22Rv1 (cell line): ENCODE results near the gene IGSF8.

Source experiments
- CTCF ChIP-seq: fragments of 450-650 bp; IDR thresholded peaks from 2 replicates; pipeline ENCODE4 v1.5.1; 2017; ENCODE audit warnings: mild to moderate bottlenecking
- ZFX ChIP-seq: fragments of 450-650 bp; IDR thresholded peaks from 2 replicates; pipeline ENCODE4 v1.6.1; 2017; ENCODE audit warnings: antibody characterized with exemption, borderline replicate concordance

- no peak for TF ChIP-seq CTCF
- TF ChIP-seq ZFX, result no peak
Measured at GRCh38 chr1:160087118-160087662, 11.2 kb downstream of the IGSF8 start.
